Erythroblast (primary cell): ENCODE measurements around the gene TTC28.

Experiments used
- GATA1 ChIP-seq: IDR thresholded peaks from 2 replicates; pipeline ENCODE4 v1.6.1; 2011; ENCODE audit warnings: low read depth, mild to moderate bottlenecking, control low read depth, low read length, moderate library complexity
- POLR2A ChIP-seq: IDR thresholded peaks from 2 replicates; pipeline ENCODE4 v1.6.1; 2011; ENCODE audit warnings: mild to moderate bottlenecking, low read length

DNA sequence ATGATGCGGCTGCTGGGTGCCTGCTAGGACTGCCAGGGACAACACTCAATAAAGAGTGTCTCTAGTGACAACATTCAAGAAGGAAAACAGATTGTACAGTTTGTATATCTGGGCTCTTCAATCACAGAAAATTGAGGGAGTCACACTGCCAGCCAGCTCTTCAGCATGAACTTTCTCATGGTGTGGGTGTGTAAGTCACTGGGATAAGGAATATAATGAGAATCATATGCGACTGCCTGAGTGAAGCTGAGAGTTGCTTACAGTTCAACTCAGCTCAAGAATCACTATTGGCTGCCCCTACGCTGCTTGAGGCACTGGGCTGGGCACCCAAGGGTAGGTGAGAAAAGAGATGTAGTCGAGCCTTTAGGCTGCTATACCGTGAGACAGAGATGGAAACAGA lies 432.5 kb downstream of the TTC28 start:
- TF ChIP-seq POLR2A (no peak), GATA1 (no peak)
